B cell (primary cell): ENCODE results near the gene PPP1R9A.

Experiments used
- CTCF ChIP-seq: fragments of 200-600 bp; IDR thresholded peaks from one replicate; pipeline ENCODE4 v1.8.0; 2022; ENCODE audit warnings: antibody characterized with exemption, mild to moderate bottlenecking
- EZH2 ChIP-seq: IDR thresholded peaks from 2 replicates; pipeline ENCODE4 v1.6.1; 2012; ENCODE audit warnings: borderline replicate concordance, low read depth, mild to moderate bottlenecking, moderate library complexity, low read length; ENCODE audit not compliant: insufficient read depth, poor library complexity, severe bottlenecking

- TF ChIP-seq CTCF (no peak), EZH2 (no peak)
These were observed 33.2 kb upstream of the PPP1R9A start for GRCh38 chr7:94874036-94874785.
